Stimulated activated CD8-positive, alpha-beta memory T cell treated with anti-CD3 and anti-CD28 coated beads, Interleukin-7, amount 100 ng/mL, for 4 hours (primary cell): ENCODE results near the gene UBE2G2.

ENCODE experiments used
- DNase-seq, 2 donors: peaks; one replicate each; pipeline ENCODE4 v3.0.0-alpha.2; 2020; ENCODE audit warnings: low read depth in 2 of 2

The UBE2G2 gene

DNA sequence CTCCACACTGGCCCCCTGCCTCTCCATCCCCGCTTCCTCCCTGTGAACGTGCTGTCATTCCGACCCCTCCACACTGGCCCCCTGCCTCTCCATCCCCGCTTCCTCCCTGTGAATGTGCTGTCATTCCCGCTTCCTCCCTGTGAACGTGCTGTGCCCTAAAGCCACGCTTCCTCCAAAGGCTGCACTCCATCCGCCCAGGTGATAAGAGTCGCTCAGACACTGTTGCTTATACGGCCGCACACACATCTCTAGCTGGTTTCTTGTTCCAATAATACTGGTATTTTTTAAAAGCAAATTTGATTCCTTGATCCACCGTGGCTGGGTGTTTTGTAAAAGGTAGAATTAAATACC lies 51.0 kb downstream of the UBE2G2 start:
- no peak for DNase-seq

DNA sequence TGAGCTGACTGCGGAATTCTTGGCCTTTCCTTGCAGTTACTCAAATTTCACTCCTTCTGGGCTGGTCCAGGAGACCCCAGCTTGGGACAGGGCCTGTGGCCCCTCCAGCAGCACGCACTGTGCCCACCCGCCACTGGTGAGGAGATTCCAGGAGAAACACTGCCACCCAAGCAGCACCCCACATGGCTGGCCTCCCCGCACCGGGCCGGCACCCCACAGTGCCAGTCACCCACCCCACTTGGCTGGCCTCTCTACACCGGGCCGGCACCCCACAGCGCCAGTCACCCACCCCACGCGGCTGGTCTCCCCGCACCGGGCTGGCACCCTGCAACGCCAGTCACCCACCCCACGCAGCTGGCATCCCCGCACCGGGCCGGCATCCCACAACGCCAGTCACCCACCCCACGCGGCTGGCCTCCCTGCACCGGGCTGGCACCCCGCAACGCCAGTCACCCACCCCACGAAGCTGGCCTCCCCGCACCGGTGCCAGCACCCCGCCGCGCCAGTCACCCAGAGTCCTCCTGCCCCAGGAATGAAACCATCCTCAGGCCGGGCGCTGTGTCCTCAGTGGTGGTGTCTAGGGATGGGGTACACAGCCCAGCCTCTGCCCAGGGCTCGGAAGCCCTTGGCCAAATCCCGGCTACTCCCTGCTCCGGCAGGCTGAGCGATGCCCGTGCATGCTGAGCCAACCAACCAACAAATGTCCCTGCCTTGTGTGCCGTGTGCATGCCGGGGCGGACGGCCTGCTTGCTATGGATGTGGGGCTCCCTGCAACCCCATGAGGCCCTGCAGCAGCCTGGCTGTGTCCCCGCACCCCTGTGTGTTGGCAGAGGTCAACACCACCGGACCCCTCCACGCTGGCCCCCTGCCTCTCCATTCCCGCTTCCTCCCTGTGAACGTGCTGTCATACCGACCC lies 51.6 kb downstream of the UBE2G2 start:
- no peak for DNase-seq

DNA sequence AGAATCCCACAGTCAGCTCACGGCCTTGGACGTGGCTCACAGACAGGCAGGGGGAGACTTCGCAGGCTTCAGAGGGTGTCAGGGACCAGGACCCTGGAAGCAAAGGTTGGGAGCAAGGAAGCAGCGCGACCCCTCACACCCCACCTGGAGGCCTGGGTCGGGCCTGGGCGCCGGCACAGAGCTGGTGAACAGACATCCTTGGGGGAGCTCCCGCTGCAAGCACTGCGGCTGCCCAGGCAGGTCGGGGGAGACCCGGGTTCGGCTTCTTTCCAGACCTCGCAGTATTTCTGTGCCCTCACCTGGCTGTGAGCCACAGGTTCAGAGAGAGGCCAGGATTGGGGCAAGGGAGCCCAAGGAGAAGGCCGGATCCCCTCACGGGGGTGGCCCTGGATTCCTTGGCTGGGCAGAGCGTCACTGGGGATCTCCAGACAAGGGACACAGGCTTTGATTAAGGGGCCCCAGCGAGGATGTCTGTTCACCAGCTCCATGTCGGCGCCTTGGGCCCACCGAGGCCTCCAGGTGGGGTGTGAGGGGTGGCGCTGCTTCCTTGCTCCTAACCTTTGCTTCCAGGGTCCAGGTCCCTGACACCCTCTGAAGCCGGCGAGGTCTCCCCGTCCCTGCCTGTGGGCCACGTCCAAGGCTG lies 52.4 kb downstream of the UBE2G2 start:
- no peak for DNase-seq

- DNase-seq = no peak
These were observed 53.0 kb downstream of the UBE2G2 start for GRCh38 chr21:44748621-44749020.

GRCh38 chr21:44742418-44743153 lies 59.0 kb downstream of the UBE2G2 start:
- no peak for DNase-seq

- no peak for DNase-seq
These were observed 59.7 kb downstream of the UBE2G2 start for GRCh38 chr21:44741921-44742320.

DNA sequence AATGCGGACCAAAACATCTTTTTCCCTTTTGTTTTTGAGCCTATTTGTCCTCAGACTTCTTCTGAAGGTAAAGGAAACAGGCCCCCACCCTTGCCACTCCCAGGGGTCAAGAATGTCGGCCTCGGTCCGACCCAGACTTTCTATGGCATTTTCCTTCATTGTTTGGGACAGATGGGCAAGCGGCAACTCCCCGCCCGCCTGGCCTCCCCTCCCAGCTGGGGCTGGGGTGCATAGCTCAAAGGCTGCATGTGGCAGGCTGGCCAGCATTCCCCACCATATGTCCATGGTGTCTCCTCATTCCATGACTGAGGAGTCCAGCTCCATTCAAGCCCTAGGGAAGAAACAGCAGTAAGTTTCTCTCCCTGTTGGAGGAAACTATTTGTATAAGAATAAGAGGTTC lies 60.9 kb downstream of the UBE2G2 start:
- DNase-seq = no peak

DNA sequence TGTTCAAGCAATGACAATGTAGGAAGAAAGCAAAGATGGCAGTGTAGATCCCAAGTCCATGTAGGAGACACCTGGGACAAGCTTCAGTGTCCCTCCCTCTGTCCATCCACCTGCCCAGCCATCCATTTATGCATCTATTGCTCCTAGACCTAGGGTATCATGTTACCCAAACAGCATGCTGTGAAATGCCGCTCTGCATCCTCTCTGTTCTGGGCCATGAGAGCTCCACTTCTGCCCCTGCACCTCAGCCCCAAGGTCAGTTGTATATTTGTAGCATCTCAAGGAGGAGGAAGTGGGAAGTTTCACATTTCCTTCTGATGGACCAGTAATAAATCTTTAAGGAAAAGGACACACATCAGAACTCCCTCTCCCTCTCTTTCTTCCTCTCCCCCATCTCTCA lies 62.3 kb downstream of the UBE2G2 start:
- DNase-seq = no peak

- DNase-seq = no peak
These were observed 63.0 kb downstream of the UBE2G2 start for GRCh38 chr21:44738621-44739020.

DNA sequence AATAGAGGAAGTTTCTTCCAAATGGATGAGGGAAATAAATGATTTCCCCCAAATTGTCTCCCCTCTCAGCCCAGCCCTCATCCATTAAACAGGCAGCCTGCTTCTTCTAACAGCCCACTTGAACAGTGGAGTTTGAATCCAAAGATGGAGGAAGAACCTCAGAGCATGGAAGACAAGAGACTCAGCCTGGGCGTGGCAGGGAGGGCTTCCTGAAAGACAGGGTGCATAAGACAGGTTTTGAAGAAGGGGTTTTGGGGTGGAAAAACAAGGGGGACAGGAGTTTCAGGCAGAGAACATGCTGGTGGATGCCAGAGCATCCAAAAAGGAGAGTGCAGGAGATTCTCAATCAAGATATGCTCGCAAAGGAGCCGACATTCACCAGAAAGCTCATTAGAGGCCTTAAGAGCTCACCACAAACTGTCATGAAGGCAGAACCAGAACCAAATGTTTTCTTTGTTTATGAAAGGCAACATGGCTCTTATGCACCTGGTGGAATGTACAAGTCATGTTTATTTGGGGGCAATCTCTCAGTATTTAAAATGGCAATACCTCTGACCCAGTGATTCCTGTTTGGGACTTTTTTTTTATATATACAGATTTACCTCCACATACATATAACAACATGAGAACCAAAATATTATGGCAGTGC lies 63.8 kb downstream of the UBE2G2 start:
- no peak for DNase-seq

DNA sequence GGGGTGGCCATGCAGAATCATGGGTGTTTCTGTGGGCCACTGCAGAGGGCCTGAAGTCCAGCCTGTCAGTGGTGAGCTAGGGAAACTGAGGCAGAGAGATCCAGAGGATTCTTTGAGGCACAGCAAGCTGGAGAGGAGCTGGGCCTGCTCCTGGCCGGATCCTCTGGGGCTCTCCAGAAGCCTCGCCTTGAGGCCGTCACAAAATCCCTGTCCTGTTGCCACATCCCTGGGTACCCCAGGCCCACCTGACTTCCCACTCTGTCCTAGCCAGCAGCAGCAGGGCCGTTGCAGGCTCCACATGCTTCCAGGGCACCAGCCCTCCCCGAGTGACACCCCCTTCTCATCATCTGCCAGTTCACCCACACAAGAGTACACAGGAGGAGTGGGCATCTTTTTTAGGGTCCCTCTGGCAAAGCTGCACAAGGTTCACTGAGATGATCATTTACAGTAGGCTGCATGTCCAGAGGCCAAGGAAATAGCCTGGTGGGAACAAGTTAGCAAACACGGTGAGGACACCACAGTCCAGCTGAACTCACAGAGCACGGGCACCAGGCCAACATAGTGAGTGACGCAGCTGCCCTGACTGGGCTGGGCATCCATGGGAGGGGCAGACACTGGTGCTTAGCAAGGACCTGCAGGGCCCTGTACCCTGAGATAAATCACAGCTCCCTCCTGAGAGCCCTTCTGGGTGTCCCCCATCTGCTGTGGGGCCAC lies 65.2 kb downstream of the UBE2G2 start:
- no peak for DNase-seq

DNA sequence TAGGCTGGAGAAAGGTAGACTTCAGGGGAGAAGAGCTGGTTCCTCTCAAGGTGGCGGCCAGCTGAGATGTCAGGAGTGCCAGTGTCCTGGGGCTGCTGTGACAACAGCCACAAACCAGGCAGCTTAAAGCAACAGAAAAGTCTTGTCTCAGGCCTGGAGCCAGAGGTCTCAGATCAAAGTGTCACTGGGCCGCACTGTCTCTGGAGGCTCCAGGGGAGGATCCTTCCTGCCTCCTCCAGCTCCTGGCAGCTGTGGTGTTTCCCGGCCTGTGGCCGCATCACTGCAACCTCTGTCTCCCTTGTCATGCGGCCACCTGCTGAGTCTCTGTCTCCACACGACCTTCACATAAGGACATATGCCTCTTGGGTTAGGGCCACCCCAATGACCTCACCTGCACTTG lies 65.8 kb downstream of the UBE2G2 start:
- no peak for DNase-seq

GRCh38 chr21:44734841-44735240 lies 66.8 kb downstream of the UBE2G2 start:
- no peak for DNase-seq

- no peak for DNase-seq
These were observed 67.4 kb downstream of the UBE2G2 start for GRCh38 chr21:44734026-44734745.

DNA sequence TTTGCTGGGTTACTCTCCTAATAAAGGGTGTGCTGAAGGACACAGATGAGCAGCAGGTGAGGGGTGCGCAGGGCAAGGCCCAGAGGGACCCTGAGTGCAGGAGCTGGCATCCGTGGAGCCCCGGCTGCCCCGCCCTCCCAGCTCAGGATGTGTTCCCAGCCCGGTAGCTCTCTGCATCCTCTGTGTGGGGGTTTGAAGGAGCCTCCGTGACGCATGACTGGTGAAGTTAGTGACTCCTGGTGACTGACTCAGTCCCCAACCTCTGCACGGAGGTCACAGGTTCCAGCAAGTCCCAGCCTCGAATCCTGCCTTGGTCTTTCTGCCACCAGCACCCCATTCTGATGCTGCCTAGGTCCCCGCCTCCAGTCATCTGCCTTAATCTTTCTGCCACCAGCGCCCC lies 68.7 kb downstream of the UBE2G2 start:
- no peak for DNase-seq

- no peak for DNase-seq
These were observed 69.4 kb downstream of the UBE2G2 start for GRCh38 chr21:44732263-44732662.

- no peak for DNase-seq
These were observed 70.6 kb downstream of the UBE2G2 start for GRCh38 chr21:44730951-44731579.

GRCh38 chr21:44730028-44730395 lies 71.6 kb downstream of the UBE2G2 start:
- no peak for DNase-seq

GRCh38 chr21:44729336-44730027 lies 72.1 kb downstream of the UBE2G2 start:
- no peak for DNase-seq

GRCh38 chr21:44728716-44729115 lies 72.9 kb downstream of the UBE2G2 start:
- no peak for DNase-seq
